HEK293 (cell line): ENCODE data around the gene TBCK.

Experiments used
- CTCF ChIA-PET: fragments of 350-600 bp; formaldehyde crosslinking; extraction: SDS; loops from one replicate; lab custom pipeline; 2021; ENCODE audit warnings: antibody characterized with exemption; lab: Yijun Ruan, JAX
- POLR2A ChIA-PET: fragments of 300-600 bp; formaldehyde crosslinking; extraction: SDS; loops from one replicate; lab custom pipeline; 2020; ENCODE audit warnings: antibody characterized with exemption, inconsistent platforms; lab: Yijun Ruan, JAX
- H3K27ac ChIP-seq: fragments of 200-500 bp; sonication (Bioruptor generic); 2 replicates; pipeline ENCODE4 v1.5.1; 2014; ENCODE audit warnings: low read depth, low read length, control low read depth, inconsistent platforms; ENCODE audit errors: extremely low read depth
- H3K36me3 ChIP-seq, 2 experiments: fragments of 200-500 bp in 1 of 2; sonication (Bioruptor generic) in 1 of 2; 1 replicate in 1 of 2; 2 replicates in 1 of 2; pipeline ENCODE4 v1.5.1; 2014 to 2017; ENCODE audit warnings: inconsistent platforms in 2 of 2, low read length in 2 of 2; ENCODE audit not compliant: control insufficient read depth in 2 of 2, insufficient read depth in 1 of 2
- H3K4me1 ChIP-seq: fragments of 200-500 bp; sonication (Bioruptor generic); 2 replicates; pipeline ENCODE4 v1.5.1; 2014; ENCODE audit warnings: mild to moderate bottlenecking, low read length, inconsistent platforms; ENCODE audit not compliant: control insufficient read depth, insufficient read depth
- H3K4me3 ChIP-seq: 2 replicates; pipeline ENCODE4 v1.5.1; 2011; ENCODE audit warnings: low read depth, mild to moderate bottlenecking, control low read depth, low read length, moderate library complexity
- H3K9me3 ChIP-seq: fragments of 200-500 bp; sonication (Bioruptor generic); 2 replicates; pipeline ENCODE4 v1.5.1; 2014; ENCODE audit warnings: low read depth, low read length, inconsistent platforms; ENCODE audit not compliant: control insufficient read depth, insufficient read depth
- FEZF1 ChIP-seq: fragments of 450-650 bp; formaldehyde crosslinking; IDR thresholded peaks from 2 replicates; pipeline ENCODE4 v1.5.1; 2016; ENCODE audit warnings: missing biosample characterization, missing genetic modification characterization
- KLF7 ChIP-seq: fragments of 450-650 bp; formaldehyde crosslinking; IDR thresholded peaks from 2 replicates; pipeline ENCODE4 v1.5.1; 2016; ENCODE audit warnings: missing biosample characterization, missing genetic modification characterization, borderline replicate concordance
- SCRT1 ChIP-seq: fragments of 450-650 bp; formaldehyde crosslinking; IDR thresholded peaks from 2 replicates; pipeline ENCODE4 v1.5.1; 2016; ENCODE audit warnings: missing biosample characterization, missing genetic modification characterization, borderline replicate concordance
- SP2 ChIP-seq: fragments of 450-650 bp; formaldehyde crosslinking; IDR thresholded peaks from 2 replicates; pipeline ENCODE4 v1.5.1; 2016; ENCODE audit warnings: missing biosample characterization, missing genetic modification characterization
- SP3 ChIP-seq: fragments of 450-650 bp; formaldehyde crosslinking; IDR thresholded peaks from 2 replicates; pipeline ENCODE4 v1.5.1; 2016; ENCODE audit warnings: missing biosample characterization, missing genetic modification characterization
- YY1 ChIP-seq: fragments of 450-650 bp; formaldehyde crosslinking; IDR thresholded peaks from 2 replicates; pipeline ENCODE4 v1.5.1; 2018; ENCODE audit warnings: missing biosample characterization, missing genetic modification characterization
- ZBTB1 ChIP-seq: fragments of 450-650 bp; formaldehyde crosslinking; IDR thresholded peaks from 2 replicates; pipeline ENCODE4 v1.5.1; 2016; ENCODE audit warnings: missing biosample characterization, missing genetic modification characterization
- ZNF214 ChIP-seq: fragments of 450-650 bp; formaldehyde crosslinking; IDR thresholded peaks from 2 replicates; pipeline ENCODE4 v1.5.1; 2017; ENCODE audit warnings: missing biosample characterization, mild to moderate bottlenecking, missing genetic modification characterization, borderline replicate concordance
- ZNF239 ChIP-seq: fragments of 450-650 bp; formaldehyde crosslinking; IDR thresholded peaks from 2 replicates; pipeline ENCODE4 v1.5.1; 2016; ENCODE audit warnings: missing biosample characterization, missing genetic modification characterization
- ZNF274 ChIP-seq, 2 experiments: fragments of 200-500 bp in 1 of 2; fragments of 450-650 bp in 1 of 2; sonication (Bioruptor generic) in 1 of 2; formaldehyde crosslinking in 1 of 2; IDR thresholded peaks; 2 replicates each; pipeline versions ENCODE4 v1.5.1 to v1.6.1; 2014 to 2016; ENCODE audit warnings: borderline replicate concordance in 1 of 2, inconsistent platforms in 1 of 2, low read length in 1 of 2, missing biosample characterization in 1 of 2, missing genetic modification characterization in 1 of 2
- ZNF311 ChIP-seq: fragments of 450-650 bp; formaldehyde crosslinking; IDR thresholded peaks from 2 replicates; pipeline ENCODE4 v1.5.1; 2017; ENCODE audit warnings: missing biosample characterization, missing genetic modification characterization, borderline replicate concordance
- ZNF473 ChIP-seq: fragments of 450-650 bp; formaldehyde crosslinking; IDR thresholded peaks from 2 replicates; pipeline ENCODE4 v1.5.1; 2017; ENCODE audit warnings: missing biosample characterization, missing genetic modification characterization
- ZNF529 ChIP-seq: fragments of 450-650 bp; formaldehyde crosslinking; IDR thresholded peaks from 2 replicates; pipeline ENCODE4 v1.5.1; 2017; ENCODE audit warnings: missing genetic modification characterization, missing biosample characterization; ENCODE audit not compliant: insufficient replicate concordance
- ZNF560 ChIP-seq: fragments of 450-650 bp; formaldehyde crosslinking; IDR thresholded peaks from 2 replicates; pipeline ENCODE4 v1.5.1; 2017; ENCODE audit warnings: missing biosample characterization, missing genetic modification characterization, borderline replicate concordance
- ZNF571 ChIP-seq: fragments of 450-650 bp; formaldehyde crosslinking; IDR thresholded peaks from 2 replicates; pipeline ENCODE4 v1.5.0; 2017; ENCODE audit warnings: missing biosample characterization, missing genetic modification characterization
- ZNF600 ChIP-seq: fragments of 450-650 bp; formaldehyde crosslinking; IDR thresholded peaks from 2 replicates; pipeline ENCODE4 v1.5.1; 2016; ENCODE audit warnings: missing biosample characterization, missing genetic modification characterization
- ZNF610 ChIP-seq: fragments of 450-650 bp; formaldehyde crosslinking; IDR thresholded peaks from 2 replicates; pipeline ENCODE4 v1.5.1; 2016; ENCODE audit warnings: missing biosample characterization, missing genetic modification characterization, borderline replicate concordance
- ZNF621 ChIP-seq: fragments of 450-650 bp; formaldehyde crosslinking; IDR thresholded peaks from 2 replicates; pipeline ENCODE4 v1.5.1; 2017; ENCODE audit warnings: missing biosample characterization, missing genetic modification characterization
- ZNF658 ChIP-seq: fragments of 450-650 bp; formaldehyde crosslinking; IDR thresholded peaks from 2 replicates; pipeline ENCODE4; 2016; ENCODE audit warnings: missing biosample characterization, missing genetic modification characterization
- ZNF76 ChIP-seq: fragments of 450-650 bp; formaldehyde crosslinking; IDR thresholded peaks from 2 replicates; pipeline ENCODE4; 2016; ENCODE audit warnings: low read depth, missing biosample characterization, missing genetic modification characterization, borderline replicate concordance
- ZNF777 ChIP-seq: fragments of 450-650 bp; formaldehyde crosslinking; IDR thresholded peaks from 2 replicates; pipeline ENCODE4 v1.5.1; 2017; ENCODE audit warnings: missing biosample characterization, missing genetic modification characterization, borderline replicate concordance
- ZNF837 ChIP-seq: fragments of 450-650 bp; formaldehyde crosslinking; IDR thresholded peaks from 2 replicates; pipeline ENCODE4 v1.5.1; 2016; ENCODE audit warnings: missing biosample characterization, missing genetic modification characterization
- ZSCAN23 ChIP-seq: fragments of 450-650 bp; formaldehyde crosslinking; IDR thresholded peaks from 2 replicates; pipeline ENCODE4 v1.5.1; 2016; ENCODE audit warnings: missing biosample characterization, missing genetic modification characterization
- TF ChIP-seq, protein P1 (sequence below): fragments of 450-650 bp; formaldehyde crosslinking; IDR thresholded peaks from 2 replicates; pipeline ENCODE4 v1.5.1; 2017; ENCODE audit warnings: missing biosample characterization, missing genetic modification characterization
- TF ChIP-seq, protein P2 (sequence below): fragments of 450-650 bp; formaldehyde crosslinking; IDR thresholded peaks from 2 replicates; pipeline ENCODE4 v1.5.1; 2017; ENCODE audit warnings: missing biosample characterization, missing genetic modification characterization
- TF ChIP-seq, protein P3 (sequence below): fragments of 450-650 bp; formaldehyde crosslinking; IDR thresholded peaks from 2 replicates; pipeline ENCODE4 v1.5.1; 2017; ENCODE audit warnings: missing biosample characterization, missing genetic modification characterization
- TF ChIP-seq, protein P4 (sequence below): fragments of 450-650 bp; formaldehyde crosslinking; IDR thresholded peaks from 2 replicates; pipeline ENCODE4 v1.5.1; 2016; ENCODE audit warnings: missing biosample characterization, missing genetic modification characterization, borderline replicate concordance

The TBCK gene

GRCh38 chr4:106343865-106344646 lies 28.0 kb upstream of the TBCK start:
- Histone ChIP-seq H3K4me3 (no peak overlapping the region), H3K36me3 (peaks cover 3 to 26% of the 10 kb centered on the region in 2 experiments; a peak in 2 of 3 replicates), H3K4me1 (no peaks in the 10 kb centered on the region), H3K9me3 (no peaks in the 10 kb centered on the region), H3K27ac (no peak overlapping the region)
- POLR2A ChIA-PET = no interaction called here
- TF ChIP-seq, protein P1, sequence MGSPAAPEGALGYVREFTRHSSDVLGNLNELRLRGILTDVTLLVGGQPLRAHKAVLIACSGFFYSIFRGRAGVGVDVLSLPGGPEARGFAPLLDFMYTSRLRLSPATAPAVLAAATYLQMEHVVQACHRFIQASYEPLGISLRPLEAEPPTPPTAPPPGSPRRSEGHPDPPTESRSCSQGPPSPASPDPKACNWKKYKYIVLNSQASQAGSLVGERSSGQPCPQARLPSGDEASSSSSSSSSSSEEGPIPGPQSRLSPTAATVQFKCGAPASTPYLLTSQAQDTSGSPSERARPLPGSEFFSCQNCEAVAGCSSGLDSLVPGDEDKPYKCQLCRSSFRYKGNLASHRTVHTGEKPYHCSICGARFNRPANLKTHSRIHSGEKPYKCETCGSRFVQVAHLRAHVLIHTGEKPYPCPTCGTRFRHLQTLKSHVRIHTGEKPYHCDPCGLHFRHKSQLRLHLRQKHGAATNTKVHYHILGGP (tag by site-specific recombination) = no peak
- TF ChIP-seq ZNF529 (tag by site-specific recombination) (no peak), ZNF311 (tag by site-specific recombination) (no peak), ZNF571 (tag by site-specific recombination) (no peak), ZNF658 (tag by site-specific recombination) (no peak), YY1 (tag by site-specific recombination) (no peak), SP2 (tag by site-specific recombination) (no peak), ZNF473 (tag by site-specific recombination) (no peak), ZNF560 (tag by site-specific recombination) (no peak), KLF7 (tag by site-specific recombination) (no peak)
- TF ChIP-seq, protein P2, sequence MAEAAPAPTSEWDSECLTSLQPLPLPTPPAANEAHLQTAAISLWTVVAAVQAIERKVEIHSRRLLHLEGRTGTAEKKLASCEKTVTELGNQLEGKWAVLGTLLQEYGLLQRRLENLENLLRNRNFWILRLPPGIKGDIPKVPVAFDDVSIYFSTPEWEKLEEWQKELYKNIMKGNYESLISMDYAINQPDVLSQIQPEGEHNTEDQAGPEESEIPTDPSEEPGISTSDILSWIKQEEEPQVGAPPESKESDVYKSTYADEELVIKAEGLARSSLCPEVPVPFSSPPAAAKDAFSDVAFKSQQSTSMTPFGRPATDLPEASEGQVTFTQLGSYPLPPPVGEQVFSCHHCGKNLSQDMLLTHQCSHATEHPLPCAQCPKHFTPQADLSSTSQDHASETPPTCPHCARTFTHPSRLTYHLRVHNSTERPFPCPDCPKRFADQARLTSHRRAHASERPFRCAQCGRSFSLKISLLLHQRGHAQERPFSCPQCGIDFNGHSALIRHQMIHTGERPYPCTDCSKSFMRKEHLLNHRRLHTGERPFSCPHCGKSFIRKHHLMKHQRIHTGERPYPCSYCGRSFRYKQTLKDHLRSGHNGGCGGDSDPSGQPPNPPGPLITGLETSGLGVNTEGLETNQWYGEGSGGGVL (tag by site-specific recombination) = no peak
- TF ChIP-seq, protein P3, sequence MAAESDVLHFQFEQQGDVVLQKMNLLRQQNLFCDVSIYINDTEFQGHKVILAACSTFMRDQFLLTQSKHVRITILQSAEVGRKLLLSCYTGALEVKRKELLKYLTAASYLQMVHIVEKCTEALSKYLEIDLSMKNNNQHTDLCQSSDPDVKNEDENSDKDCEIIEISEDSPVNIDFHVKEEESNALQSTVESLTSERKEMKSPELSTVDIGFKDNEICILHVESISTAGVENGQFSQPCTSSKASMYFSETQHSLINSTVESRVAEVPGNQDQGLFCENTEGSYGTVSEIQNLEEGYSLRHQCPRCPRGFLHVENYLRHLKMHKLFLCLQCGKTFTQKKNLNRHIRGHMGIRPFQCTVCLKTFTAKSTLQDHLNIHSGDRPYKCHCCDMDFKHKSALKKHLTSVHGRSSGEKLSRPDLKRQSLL (tag by site-specific recombination) = no peak
- CTCF ChIA-PET = interaction anchor here (0.5 kb wide), 1 partner anchor 15 kb away, joined by 6 read pairs; no protein-coding TSS in a partner anchor

- Histone ChIP-seq H3K27ac (no peak overlapping the region), H3K36me3 (peaks cover 0 to 45% of the 10 kb centered on the region in 2 experiments; a peak in 2 of 3 replicates), H3K4me1 (no peaks in the 10 kb centered on the region), H3K4me3 (no peak overlapping the region), H3K9me3 (no peaks in the 10 kb centered on the region)
- ChIA-PET CTCF (no interaction called here), POLR2A (no interaction called here)
- TF ChIP-seq ZNF621 (tag by site-specific recombination) = no peak
- TF ChIP-seq ZNF214 (tag by site-specific recombination) = no peak
- no peak for TF ChIP-seq ZNF777 (tag by site-specific recombination)
- no peak for TF ChIP-seq SP3 (tag by site-specific recombination)
- TF ChIP-seq ZBTB1 (tag by site-specific recombination) = no peak
- TF ChIP-seq, protein P4, sequence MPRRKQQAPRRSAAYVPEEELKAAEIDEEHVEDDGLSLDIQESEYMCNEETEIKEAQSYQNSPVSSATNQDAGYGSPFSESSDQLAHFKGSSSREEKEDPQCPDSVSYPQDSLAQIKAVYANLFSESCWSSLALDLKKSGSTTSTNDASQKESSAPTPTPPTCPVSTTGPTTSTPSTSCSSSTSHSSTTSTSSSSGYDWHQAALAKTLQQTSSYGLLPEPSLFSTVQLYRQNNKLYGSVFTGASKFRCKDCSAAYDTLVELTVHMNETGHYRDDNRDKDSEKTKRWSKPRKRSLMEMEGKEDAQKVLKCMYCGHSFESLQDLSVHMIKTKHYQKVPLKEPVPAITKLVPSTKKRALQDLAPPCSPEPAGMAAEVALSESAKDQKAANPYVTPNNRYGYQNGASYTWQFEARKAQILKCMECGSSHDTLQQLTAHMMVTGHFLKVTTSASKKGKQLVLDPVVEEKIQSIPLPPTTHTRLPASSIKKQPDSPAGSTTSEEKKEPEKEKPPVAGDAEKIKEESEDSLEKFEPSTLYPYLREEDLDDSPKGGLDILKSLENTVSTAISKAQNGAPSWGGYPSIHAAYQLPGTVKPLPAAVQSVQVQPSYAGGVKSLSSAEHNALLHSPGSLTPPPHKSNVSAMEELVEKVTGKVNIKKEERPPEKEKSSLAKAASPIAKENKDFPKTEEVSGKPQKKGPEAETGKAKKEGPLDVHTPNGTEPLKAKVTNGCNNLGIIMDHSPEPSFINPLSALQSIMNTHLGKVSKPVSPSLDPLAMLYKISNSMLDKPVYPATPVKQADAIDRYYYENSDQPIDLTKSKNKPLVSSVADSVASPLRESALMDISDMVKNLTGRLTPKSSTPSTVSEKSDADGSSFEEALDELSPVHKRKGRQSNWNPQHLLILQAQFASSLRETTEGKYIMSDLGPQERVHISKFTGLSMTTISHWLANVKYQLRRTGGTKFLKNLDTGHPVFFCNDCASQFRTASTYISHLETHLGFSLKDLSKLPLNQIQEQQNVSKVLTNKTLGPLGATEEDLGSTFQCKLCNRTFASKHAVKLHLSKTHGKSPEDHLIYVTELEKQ (tag by site-specific recombination) = no peak
- TF ChIP-seq ZNF600 (tag by site-specific recombination) = no peak
- no peak for TF ChIP-seq ZNF560 (tag by site-specific recombination)
- no peak for TF ChIP-seq SCRT1 (tag by site-specific recombination)
- no peak for TF ChIP-seq ZSCAN23 (tag by site-specific recombination)
- no peak for TF ChIP-seq ZNF239 (tag by site-specific recombination)
- TF ChIP-seq ZNF837 (tag by site-specific recombination) = no peak
- no peak for TF ChIP-seq ZNF274 (IDR thresholded peaks at IDR 0.05; ENCODE audit: low read length)
- no peak for TF ChIP-seq ZNF274 (tag by site-specific recombination; IDR thresholded peaks at IDR 0.05; ENCODE audit: borderline replicate concordance)
- TF ChIP-seq FEZF1 (tag by site-specific recombination) = no peak
- TF ChIP-seq ZNF76 (tag by site-specific recombination) = no peak
- no peak for TF ChIP-seq ZNF610 (tag by site-specific recombination)
These were observed 24.8 kb upstream of the TBCK start for GRCh38 chr4:106340774-106341173.
